ENCODE data around the gene ATP11B.
A peak's percentile ranks its signal among the peaks of the same experiment; 100 is the strongest.

Gene ATP11B

GRCh38 chr3:182941719-182942118 is 148.4 kb downstream of the ATP11B start:
- DNase-seq (ENCODE audit: insufficient read length, low spot score) (no peak), FAIRE-seq (no peak)

GRCh38 chr3:182947888-182948287 is 154.6 kb downstream of the ATP11B start:
- FAIRE-seq (no peak), DNase-seq (ENCODE audit: insufficient read length, low spot score) (no peak)

DNA sequence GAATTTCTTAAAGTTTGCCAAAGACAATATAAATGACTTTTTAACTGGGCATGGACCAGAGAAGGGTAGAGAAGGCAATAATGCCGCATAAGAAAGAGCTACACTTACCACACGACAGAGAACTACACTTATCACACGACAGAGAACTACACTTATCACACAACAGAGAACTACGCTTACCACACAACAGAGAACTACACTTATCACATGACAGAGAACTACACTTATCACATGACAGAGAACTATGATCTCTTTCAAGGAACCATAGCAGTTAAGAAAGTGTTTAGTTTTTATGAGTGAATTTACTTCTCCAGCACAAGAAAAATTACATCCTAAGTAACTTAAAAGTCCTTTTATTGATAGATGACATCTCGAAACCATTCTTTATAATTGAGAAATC is 155.0 kb downstream of the ATP11B start:
- FAIRE-seq = no peak
- DNase-seq (ENCODE audit: insufficient read length, low spot score) = no peak

DNA sequence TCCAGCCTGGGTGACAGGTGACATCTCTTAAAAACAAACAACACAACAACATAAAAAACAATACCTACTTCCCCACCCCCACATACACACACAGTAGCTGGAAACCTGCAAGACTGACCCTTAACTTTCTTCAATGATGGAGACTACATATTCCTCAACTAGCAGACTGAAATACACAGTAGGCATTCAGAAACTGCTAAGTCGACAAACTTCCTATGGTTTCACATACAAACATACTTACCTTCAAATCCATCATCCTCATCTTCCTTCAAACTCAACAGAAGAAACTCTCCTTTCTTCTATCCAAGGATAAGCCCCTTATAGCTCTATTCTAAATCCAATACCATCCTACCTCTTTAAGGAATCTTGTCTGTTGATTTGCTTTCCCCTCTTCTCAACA is 156.4 kb downstream of the ATP11B start:
- DNase-seq (ENCODE audit: insufficient read length, low spot score) (no peak), FAIRE-seq (no peak)

GRCh38 chr3:182954553-182955235 is 161.4 kb downstream of the ATP11B start:
- DNase-seq (ENCODE audit: insufficient read length, low spot score) (no peak), FAIRE-seq (peak; percentile 68)

- no peak for FAIRE-seq
Measured at GRCh38 chr3:182957226-182957625, 163.9 kb downstream of the ATP11B start.

DNA sequence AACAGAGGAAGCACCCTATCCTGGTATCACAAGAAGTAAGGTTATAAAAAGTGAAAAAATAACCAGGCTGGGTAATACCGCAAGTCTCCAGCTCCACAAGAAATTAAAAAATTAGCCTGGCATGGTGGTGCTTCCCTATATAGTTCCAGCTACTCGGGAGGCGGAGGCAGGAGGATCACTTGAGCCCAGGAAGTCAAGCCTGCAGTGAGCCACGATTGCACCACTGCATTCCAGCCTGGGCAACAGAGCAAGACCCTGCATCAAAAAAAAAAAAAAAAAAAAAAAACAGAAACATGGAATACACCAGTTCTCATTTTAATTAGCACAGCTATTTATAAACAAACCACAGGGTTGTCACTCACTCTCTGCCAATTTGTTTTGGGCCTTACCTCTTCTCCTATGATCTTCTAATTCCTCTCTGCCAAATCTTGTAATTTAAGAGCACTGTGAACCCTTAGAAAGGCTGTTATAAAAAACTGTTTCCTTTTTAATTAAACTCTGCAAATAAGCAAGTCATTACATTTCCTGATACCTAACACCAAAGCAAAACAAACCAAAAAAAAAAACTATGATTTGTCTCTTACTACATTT is 164.5 kb downstream of the ATP11B start:
- no peak for FAIRE-seq
- no peak for DNase-seq (ENCODE audit: insufficient read length, low spot score)

More at GRCh38 chr3:182957226-182957625, 163.9 kb downstream of the ATP11B start:
- DNase-seq (ENCODE audit: insufficient read length, low spot score) = no peak

- DNase-seq (ENCODE audit: insufficient read length, low spot score) = no peak
- peak; percentile 58 for FAIRE-seq
Measured at GRCh38 chr3:182959474-182960350, 166.4 kb downstream of the ATP11B start.

DNA sequence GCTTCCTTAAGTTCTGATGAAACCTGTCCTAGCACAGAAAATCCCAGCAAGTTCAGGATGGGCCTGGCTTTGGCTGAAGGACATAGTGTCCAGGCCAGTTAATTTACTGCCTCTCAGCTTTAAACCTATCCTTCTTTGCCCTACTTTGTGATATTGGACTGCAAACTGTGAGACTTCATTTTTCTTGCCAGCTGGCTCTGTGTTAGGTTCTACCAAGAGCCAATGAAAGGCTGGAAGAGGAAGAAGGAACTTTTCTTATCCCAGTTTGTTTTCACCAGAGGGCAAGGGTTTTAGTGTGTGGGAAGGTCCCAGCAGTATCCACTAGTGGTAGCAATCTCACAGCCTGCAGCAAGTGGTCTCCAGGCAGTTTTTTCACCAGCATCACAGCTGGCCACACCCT is 168.9 kb downstream of the ATP11B start:
- DNase-seq (ENCODE audit: insufficient read length, low spot score) (no peak), FAIRE-seq (peak; percentile 18)

DNA sequence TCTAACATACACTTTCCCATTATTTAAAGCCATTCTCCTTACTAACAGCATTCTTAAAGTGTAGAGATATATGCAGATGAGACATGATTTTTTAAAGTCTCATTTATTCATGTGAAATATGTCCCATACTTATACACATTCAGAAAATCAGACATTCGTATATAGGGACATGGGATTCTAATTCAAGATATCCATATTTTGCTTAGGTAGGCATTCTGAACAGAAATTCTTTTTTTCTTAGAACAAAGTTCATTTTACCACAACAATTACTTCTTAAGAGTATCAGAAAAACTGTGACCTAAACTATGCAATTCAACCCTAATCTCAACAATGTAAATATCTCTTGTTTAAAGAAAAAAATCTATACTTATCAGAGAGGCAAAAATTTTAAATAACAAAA is 170.9 kb downstream of the ATP11B start:
- DNase-seq (ENCODE audit: insufficient read length, low spot score) (no peak), FAIRE-seq (peak; percentile 49)

DNA sequence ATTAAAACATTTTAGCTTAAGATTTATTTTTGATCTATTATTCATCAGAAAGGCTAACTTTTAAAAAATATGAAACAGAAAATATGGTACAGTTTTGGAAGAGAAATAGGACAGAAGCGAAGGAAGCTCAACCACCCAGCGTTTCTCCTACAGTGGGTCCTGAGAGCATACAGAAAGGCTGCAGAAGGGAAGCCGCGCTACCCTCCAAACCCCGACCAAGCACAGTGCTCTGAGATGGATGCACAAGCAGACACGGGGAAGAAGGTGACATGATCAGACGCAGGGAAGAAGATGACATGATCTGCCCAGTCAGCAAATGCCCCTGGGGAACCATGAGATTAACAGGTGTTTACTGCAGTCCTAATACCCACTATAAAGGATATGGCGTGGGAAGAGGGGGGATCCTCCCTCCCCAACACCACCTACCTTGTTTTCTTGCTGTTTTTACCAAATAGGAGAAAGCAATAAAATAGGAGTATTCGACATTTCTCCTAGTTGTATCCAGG is 172.6 kb downstream of the ATP11B start:
- FAIRE-seq (no peak), DNase-seq (ENCODE audit: insufficient read length, low spot score) (no peak)

DNA sequence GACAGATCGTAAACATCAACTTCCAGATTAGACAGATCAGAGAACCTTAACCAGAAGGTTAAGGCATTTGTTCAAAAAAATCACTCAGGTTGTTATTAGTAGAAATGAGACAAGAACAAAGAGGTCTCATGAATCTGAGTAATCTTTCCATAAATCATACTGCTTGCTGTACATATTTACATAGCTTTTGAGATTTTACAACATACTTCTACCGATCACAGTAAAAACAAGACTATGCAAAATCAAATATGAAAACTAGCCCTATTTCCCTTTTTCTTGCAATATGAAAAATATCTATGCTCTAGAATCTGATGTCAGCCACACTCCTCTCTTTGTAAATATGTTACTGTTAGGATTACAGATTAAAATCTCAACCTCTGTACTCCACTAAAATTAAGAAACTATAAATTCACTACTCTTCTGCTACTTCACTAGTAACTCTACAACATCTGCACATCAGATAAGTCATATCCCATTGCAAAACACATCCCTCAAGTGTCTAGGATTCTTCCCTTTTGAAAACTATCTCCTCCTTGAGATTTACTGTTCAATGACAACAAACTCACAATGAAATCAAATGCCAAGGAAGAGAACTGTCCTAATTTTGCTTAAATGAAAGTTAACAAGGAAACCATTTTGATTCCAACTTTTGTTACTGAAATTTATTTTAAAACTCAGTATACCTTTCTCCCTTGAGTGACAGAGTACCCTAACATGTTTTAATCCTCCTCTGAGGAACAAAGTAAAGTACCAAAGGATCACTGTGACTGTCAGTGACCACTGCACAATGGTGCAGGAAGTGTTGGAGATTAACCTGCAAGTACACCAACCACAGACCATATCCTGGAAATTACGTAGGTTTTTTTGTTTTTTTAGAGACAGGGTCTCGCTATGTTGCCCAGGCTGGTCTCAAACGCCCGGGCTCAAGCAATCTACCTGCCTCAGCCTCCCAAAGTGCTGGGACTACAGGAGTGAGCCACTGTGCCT is 174.2 kb downstream of the ATP11B start:
- FAIRE-seq (peak; percentile 71), DNase-seq (ENCODE audit: insufficient read length, low spot score) (no peak)

- FAIRE-seq (peak; percentile 55), DNase-seq (ENCODE audit: insufficient read length, low spot score) (no peak)
Measured at GRCh38 chr3:182969277-182969676, 176.0 kb downstream of the ATP11B start.

DNA sequence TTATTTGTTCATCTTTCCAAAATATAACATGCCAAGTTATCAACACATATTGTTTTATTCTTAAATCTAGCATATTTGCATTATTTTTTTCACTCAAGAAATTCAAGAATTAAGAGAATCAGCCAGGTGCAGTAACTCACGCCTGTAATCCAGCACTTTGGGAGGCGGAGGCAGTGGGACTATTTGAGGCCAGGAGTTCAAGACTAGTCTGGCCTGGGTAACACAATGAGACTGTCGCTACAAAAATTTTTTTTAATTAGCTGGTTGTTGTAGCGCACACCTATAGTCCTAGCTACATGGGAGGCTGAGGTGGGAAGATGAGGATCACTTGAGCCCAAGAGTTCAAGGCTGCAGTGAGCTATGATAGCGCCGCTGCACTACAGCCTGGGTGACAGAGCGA is 176.5 kb downstream of the ATP11B start:
- FAIRE-seq (no peak), DNase-seq (ENCODE audit: insufficient read length, low spot score) (no peak)

DNA sequence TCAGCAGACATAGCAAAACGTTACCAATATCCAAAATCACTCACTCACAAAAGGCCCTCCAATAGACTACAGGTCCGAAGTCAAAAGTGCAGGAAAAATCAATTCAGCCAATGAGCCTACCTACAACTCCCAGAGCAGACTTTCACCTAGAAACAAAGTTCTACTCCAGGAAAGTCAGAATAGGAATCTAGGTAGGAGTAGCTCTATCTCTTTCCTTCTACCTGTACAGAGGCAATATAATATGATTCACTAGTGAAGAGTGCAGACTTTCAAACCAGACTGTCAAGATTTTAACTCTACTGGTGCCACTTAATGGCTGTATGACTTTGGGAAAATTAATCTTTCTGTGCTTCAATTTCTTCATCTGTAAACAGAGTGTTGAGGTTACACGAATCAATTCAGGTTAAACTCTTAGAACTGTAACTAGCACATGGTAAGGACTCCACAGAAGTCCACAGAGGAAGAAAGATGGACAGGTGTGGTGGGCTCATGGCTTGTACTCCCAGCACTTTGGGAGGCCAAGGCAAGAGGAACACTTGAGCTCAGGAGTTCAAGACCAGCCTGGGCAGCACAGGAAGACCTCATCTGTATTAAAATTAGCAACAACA is 177.6 kb downstream of the ATP11B start:
- DNase-seq (ENCODE audit: insufficient read length, low spot score) = no peak
- no peak for FAIRE-seq

All from GM19239 (cell line).